Measurements from ENCODE around the gene OTULIN. TPM values are rescaled to one million over a fixed set of nuclear protein-coding genes. Genes with fewer than 3 reads are reported as not detected.

The OTULIN gene
- polyA plus RNA-seq, 1 donor (not counting 4 experiments of a cell fraction or from before 2014, with no cell fraction given) = 18.3 TPM

GRCh38 chr5:14617441-14617840 lies 47.1 kb upstream of the OTULIN start:
- no peaks in the 10 kb centered on the region for H3K79me2 ChIP-seq (ENCODE audit: control insufficient read depth, insufficient read depth, low read length)
- H3K27me3 ChIP-seq (ENCODE audit: control insufficient read depth, extremely low read depth, insufficient read depth, low read length) = no peaks in the 10 kb centered on the region
- dilution Hi-C loops (cut with MboI; ENCODE audit: extremely low pct_ligation_motif_present, low sequenced_read_pairs) = no loop called here
- no peaks in the 10 kb centered on the region for H3K4me1 ChIP-seq (ENCODE audit: control insufficient read depth, extremely low read depth, insufficient read depth, low read length)
- no peak overlapping the region for H3K27ac ChIP-seq (ENCODE audit: control insufficient read depth, insufficient read depth, low read length)
- DNase-seq (ENCODE audit: low read depth, low spot score) (no peak), FAIRE-seq (no peak)
- no peak overlapping the region for H3K4me3 ChIP-seq (ENCODE audit: control insufficient read depth in 2 of 3, extremely low read depth in 1 of 3, insufficient read depth in 2 of 3, low read depth in 1 of 3, low read length in 3 of 3)
- no peaks in the 10 kb centered on the region for H3K9me3 ChIP-seq (ENCODE audit: control insufficient read depth, low read depth, low read length)
- no peak overlapping the region for H3K4me2 ChIP-seq (ENCODE audit: control insufficient read depth, extremely low read depth, insufficient read depth, low read depth, low read length)
- H3K36me3 ChIP-seq (ENCODE audit: control insufficient read depth in 2 of 2, extremely low read depth in 1 of 2, insufficient read depth in 2 of 2, low read length in 2 of 2) = no peaks in the 10 kb centered on the region
- no peaks in the 10 kb centered on the region for H4K20me1 ChIP-seq (ENCODE audit: control insufficient read depth, extremely low read depth, insufficient read depth, low read length)
- H3K9me1 ChIP-seq (ENCODE audit: control insufficient read depth, extremely low read depth, insufficient read depth, low read length) = no peaks in the 10 kb centered on the region
- no peak for TF ChIP-seq EZH2 (IDR thresholded peaks at IDR 0.05; ENCODE audit: low read length)
- no peak for TF ChIP-seq CTCF (optimal IDR thresholded peaks at IDR 0.05 in 1 of 3, IDR thresholded peaks at IDR 0.05 in 1 of 3, conservative IDR thresholded peaks at IDR 0.05 in 1 of 3; ENCODE audit: extremely low read depth in 1 of 3, insufficient read depth in 2 of 3, low read length in 3 of 3)
- H3K9ac ChIP-seq (ENCODE audit: control insufficient read depth, extremely low read depth, insufficient read depth, low read length) = no peak overlapping the region
- no peak overlapping the region for H2AFZ ChIP-seq (ENCODE audit: control insufficient read depth, low read length)

DNA sequence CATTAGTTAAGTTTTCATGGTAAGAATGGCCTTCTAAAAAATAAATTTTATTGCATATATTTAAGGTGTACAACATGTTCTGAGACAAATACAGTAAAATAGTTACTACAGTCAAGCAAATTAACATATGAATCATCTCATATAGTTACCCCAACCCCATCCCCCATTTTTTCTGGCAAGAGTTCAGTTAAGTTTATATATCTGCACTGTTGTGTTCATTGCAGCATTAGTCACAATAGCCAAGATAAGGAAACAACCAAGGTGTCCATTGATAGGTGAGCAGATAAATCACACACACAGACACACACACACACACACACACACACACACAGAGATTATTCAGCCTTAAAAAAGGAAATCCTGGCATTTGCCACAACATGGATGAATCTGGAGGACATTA lies 37.2 kb upstream of the OTULIN start:
- no peak for FAIRE-seq
- no peak for DNase-seq (ENCODE audit: low read depth, low spot score)
- Histone ChIP-seq H3K27me3 (ENCODE audit: control insufficient read depth, extremely low read depth, insufficient read depth, low read length) (no peaks in the 10 kb centered on the region), H3K9me1 (ENCODE audit: control insufficient read depth, extremely low read depth, insufficient read depth, low read length) (no peaks in the 10 kb centered on the region), H3K9me3 (ENCODE audit: control insufficient read depth, low read depth, low read length) (no peaks in the 10 kb centered on the region), H3K27ac (ENCODE audit: control insufficient read depth, insufficient read depth, low read length) (no peak overlapping the region), H4K20me1 (ENCODE audit: control insufficient read depth, extremely low read depth, insufficient read depth, low read length) (no peaks in the 10 kb centered on the region), H3K36me3 (ENCODE audit: control insufficient read depth in 2 of 2, extremely low read depth in 1 of 2, insufficient read depth in 2 of 2, low read length in 2 of 2) (no peaks in the 10 kb centered on the region), H3K4me2 (ENCODE audit: control insufficient read depth, extremely low read depth, insufficient read depth, low read depth, low read length) (no peak overlapping the region), H3K79me2 (ENCODE audit: control insufficient read depth, insufficient read depth, low read length) (no peaks in the 10 kb centered on the region), H3K4me3 (ENCODE audit: control insufficient read depth in 2 of 3, extremely low read depth in 1 of 3, insufficient read depth in 2 of 3, low read depth in 1 of 3, low read length in 3 of 3) (no peak overlapping the region), H3K4me1 (ENCODE audit: control insufficient read depth, extremely low read depth, insufficient read depth, low read length) (no peaks in the 10 kb centered on the region), H3K9ac (ENCODE audit: control insufficient read depth, extremely low read depth, insufficient read depth, low read length) (no peak overlapping the region), H2AFZ (ENCODE audit: control insufficient read depth, low read length) (no peak overlapping the region)
- dilution Hi-C loops (cut with MboI; ENCODE audit: extremely low pct_ligation_motif_present, low sequenced_read_pairs) = no loop called here
- TF ChIP-seq EZH2 (IDR thresholded peaks at IDR 0.05; ENCODE audit: low read length) = no peak
- TF ChIP-seq CTCF (optimal IDR thresholded peaks at IDR 0.05 in 1 of 3, IDR thresholded peaks at IDR 0.05 in 1 of 3, conservative IDR thresholded peaks at IDR 0.05 in 1 of 3; ENCODE audit: extremely low read depth in 1 of 3, insufficient read depth in 2 of 3, low read length in 3 of 3) = no peak
